Stimulated activated CD4-positive, alpha-beta T cell treated with anti-CD3 and anti-CD28 coated beads, Interleukin-15, amount 100 ng/mL, for 48 hours (primary cell): ENCODE measurements around the gene YIF1A.
"Not testable (repeated sequence)": the region's sequence is repeated elsewhere in the genome, so short reads cannot be mapped to it uniquely, and the experiment has no call there.

Source experiments
- DNase-seq, 2 donors: peaks; one replicate each; pipeline ENCODE4 v3.0.0-alpha.2; 2020; ENCODE audit warnings: low read depth in 2 of 2

The YIF1A gene

GRCh38 chr11:66311965-66312548, 23.1 kb upstream of the YIF1A start:
- DNase-seq, result peak; percentile 93 to 95

- DNase-seq, result no peak
Observed at GRCh38 chr11:66311470-66311964, 22.6 kb upstream of the YIF1A start.

GRCh38 chr11:66310803-66311440, 22.0 kb upstream of the YIF1A start:
- not testable (repeated sequence) for DNase-seq

GRCh38 chr11:66310324-66310723, 21.4 kb upstream of the YIF1A start:
- no peak for DNase-seq

- no peak for DNase-seq
Observed at GRCh38 chr11:66309475-66309874, 20.5 kb upstream of the YIF1A start.

- no peak for DNase-seq
Observed at GRCh38 chr11:66302656-66303055, 13.7 kb upstream of the YIF1A start.

- DNase-seq, result no peak
Observed at GRCh38 chr11:66299186-66299585, 10.2 kb upstream of the YIF1A start.

- no peak for DNase-seq
Observed at GRCh38 chr11:66297610-66298009, 8.7 kb upstream of the YIF1A start.

- DNase-seq, result no peak
Observed at GRCh38 chr11:66294626-66295620, 6.0 kb upstream of the YIF1A start.

- no peak for DNase-seq
Observed at GRCh38 chr11:66293777-66294625, 5.1 kb upstream of the YIF1A start.

- no peak for DNase-seq
Observed at GRCh38 chr11:66293352-66293751, 4.4 kb upstream of the YIF1A start.

GRCh38 chr11:66292543-66293332, 3.8 kb upstream of the YIF1A start:
- DNase-seq, result no peak

- no peak for DNase-seq
Observed at GRCh38 chr11:66291706-66292542, 3.0 kb upstream of the YIF1A start, which contains the start of gene TMEM151A. Gene TMEM151A, plus strand, starts transcription at chr11:66291894. Its CDS starts 120 bp downstream, at chr11:66292014.

- no peak for DNase-seq
Observed at GRCh38 chr11:66291303-66291705, 2.4 kb upstream of the YIF1A start.

- no peak for DNase-seq
Observed at GRCh38 chr11:66290330-66290621, 1.3 kb upstream of the YIF1A start.

- DNase-seq, result peak; percentile 77 to 80
Observed at GRCh38 chr11:66289548-66290329, 796 bp upstream of the YIF1A start.

- no peak for DNase-seq
Observed at GRCh38 chr11:66287889-66288670, 863 bp downstream of the YIF1A start.

GRCh38 chr11:66287211-66287888, 1.6 kb downstream of the YIF1A start:
- no peak for DNase-seq
